Germinal center (tissue), 1 donor: ENCODE results near the gene RAB19.

ENCODE experiments used
- DNase-seq: peaks from one replicate; pipeline ENCODE4 v3.0.0; 2012; ENCODE audit warnings: mixed read lengths, low spot score

Gene RAB19

GRCh38 chr7:140403878-140404564 lies at the start of gene RAB19:
Gene RAB19, plus strand, starts transcription at chr7:140404058. Its CDS starts 3,589 bp downstream, at chr7:140407647.
- DNase-seq = peak; percentile 30

- no peak for DNase-seq
Observed at GRCh38 chr7:140358024-140358411, 45.8 kb upstream of the RAB19 start.

GRCh38 chr7:140358412-140359051 lies 45.3 kb upstream of the RAB19 start:
- no peak for DNase-seq

GRCh38 chr7:140360697-140361229 lies 43.1 kb upstream of the RAB19 start:
- no peak for DNase-seq

GRCh38 chr7:140364819-140365218 lies 39.0 kb upstream of the RAB19 start:
- DNase-seq = no peak

- DNase-seq = no peak
Observed at GRCh38 chr7:140367528-140367927, 36.3 kb upstream of the RAB19 start.

GRCh38 chr7:140369294-140369693 lies 34.6 kb upstream of the RAB19 start:
- no peak for DNase-seq

- no peak for DNase-seq
Observed at GRCh38 chr7:140375323-140375722, 28.5 kb upstream of the RAB19 start.

- no peak for DNase-seq
Observed at GRCh38 chr7:140375892-140376730, 27.7 kb upstream of the RAB19 start.

- DNase-seq = no peak
Observed at GRCh38 chr7:140383954-140384713, 19.7 kb upstream of the RAB19 start.

- no peak for DNase-seq
Observed at GRCh38 chr7:140384894-140385545, 18.8 kb upstream of the RAB19 start.

- DNase-seq = no peak
Observed at GRCh38 chr7:140389445-140389844, 14.4 kb upstream of the RAB19 start.

GRCh38 chr7:140390034-140390433 lies 13.8 kb upstream of the RAB19 start:
- DNase-seq = peak; percentile 14

GRCh38 chr7:140390466-140391190 lies 13.2 kb upstream of the RAB19 start:
- DNase-seq = peak; percentile 63

GRCh38 chr7:140391634-140392033 lies 12.2 kb upstream of the RAB19 start:
- DNase-seq = no peak

GRCh38 chr7:140393756-140394306 lies 10.0 kb upstream of the RAB19 start:
- no peak for DNase-seq

GRCh38 chr7:140397784-140398750 lies 5.8 kb upstream of the RAB19 start, which contains the start of gene SLC37A3:
Gene SLC37A3, minus strand, starts transcription at chr7:140398530. Its CDS starts 16,004 bp downstream, at chr7:140382526.
- DNase-seq = peak; percentile 92

GRCh38 chr7:140398821-140399220 lies 5.0 kb upstream of the RAB19 start:
- no peak for DNase-seq

GRCh38 chr7:140400381-140400780 lies 3.5 kb upstream of the RAB19 start:
- DNase-seq = no peak
